ENCODE data around the gene TBX21. TPM values are rescaled to one million over a fixed set of nuclear protein-coding genes. Genes with fewer than 3 reads are reported as not detected.
A peak's percentile ranks its signal among the peaks of the same experiment; 100 is the strongest.

TBX21 gene
- total and polyA plus RNA-seq, 2 of the 4 experiments (the other 2 are of a cell fraction) = not detected

GRCh38 chr17:47705536-47706530, 27.2 kb upstream of the TBX21 start:
- Histone ChIP-seq H3K36me3 (ENCODE audit: control insufficient read depth, insufficient read depth, low read length) (peaks cover 14% of the 10 kb centered on the region; the same call in 1 of the 2 replicates), H3K56ac (ENCODE audit: extremely low read depth, insufficient read depth, low read length) (no peak overlapping the region), H4K20me1 (ENCODE audit: insufficient read depth, low read length) (peaks cover 10% of the 10 kb centered on the region), H2AFZ (replicated peaks; ENCODE audit: low read length, poor library complexity) (peak overlapping the region; percentile 5), H3K27me3 (ENCODE audit: control insufficient read depth, insufficient read depth, low read length) (no peaks in the 10 kb centered on the region), H2BK120ac (ENCODE audit: low read depth, low read length) (no peak overlapping the region), H2BK20ac (ENCODE audit: low read depth, low read length) (no peak overlapping the region), H3K27ac (ENCODE audit: insufficient read depth, low read length) (no peak overlapping the region), H3K18ac (ENCODE audit: low read depth, low read length) (no peak overlapping the region), H3K14ac (replicated peaks; ENCODE audit: low read depth, low read length) (no peak overlapping the region), H2BK5ac (ENCODE audit: low read depth, low read length, poor library complexity, severe bottlenecking) (no peak overlapping the region), H4K91ac (ENCODE audit: insufficient read depth, low read depth, low read length) (no peak overlapping the region), H4K5ac (ENCODE audit: low read depth, low read length) (no peak overlapping the region), H2BK15ac (ENCODE audit: low read depth, low read length) (no peak overlapping the region), H2AK5ac (ENCODE audit: low read depth, low read length) (no peak overlapping the region), H3K9me3 (ENCODE audit: control insufficient read depth, insufficient read depth, low read length) (no peaks in the 10 kb centered on the region), H3K4me3 (ENCODE audit: insufficient read depth, low read depth, low read length) (no peak overlapping the region), H2AK9ac (replicated peaks; ENCODE audit: low read depth, low read length, poor library complexity) (no peak overlapping the region), H4K8ac (ENCODE audit: low read depth in 2 of 2, low read length in 2 of 2) (no peak overlapping the region), H3K4me2 (ENCODE audit: low read depth, low read length) (no peak overlapping the region), H3K79me1 (ENCODE audit: low read depth in 1 of 2, low read length in 2 of 2) (no peaks in the 10 kb centered on the region), H3K9ac (ENCODE audit: low read depth, low read length) (no peak overlapping the region), H3K9me1 (ENCODE audit: insufficient read depth, low read length) (peaks cover 3% of the 10 kb centered on the region; the same call in 1 of the 2 replicates), H3K4ac (ENCODE audit: low read depth, low read length) (no peak overlapping the region), H3K23ac (ENCODE audit: low read depth, low read length) (no peak overlapping the region), H3K4me1 (ENCODE audit: control insufficient read depth, insufficient read depth, low read length) (0 out of 2 replicates have a peak, but pooled peaks cover 1% of the 10 kb centered on the region)
- TF ChIP-seq FOS (IDR thresholded peaks at IDR 0.05; ENCODE audit: low read depth, low read length) (no peak), CHD1 (IDR thresholded peaks at IDR 0.05; ENCODE audit: low read depth, low read length) (no peak), BHLHE40 (IDR thresholded peaks at IDR 0.05; ENCODE audit: low read depth, low read length) (no peak), CEBPB (IDR thresholded peaks at IDR 0.05; ENCODE audit: low read depth, low read length) (no peak), RCOR1 (IDR thresholded peaks at IDR 0.05; ENCODE audit: insufficient replicate concordance, low read length) (no peak)
- intact Hi-C loops (cut with micrococcal nuclease) (no loop called here), dilution Hi-C loops (cut with HindIII; ENCODE audit: low sequenced_read_pairs, unreplicated experiment) (no loop called here), in situ Hi-C loops (cut with MboI; ENCODE audit: low sequenced_read_pairs) (no loop called here)
- ChIA-PET POLR2A (ENCODE audit: unreplicated experiment) (no interaction called here), CTCF (interaction anchor here (1.5 kb wide), 1 partner anchor 12 kb away, joined by 8 read pairs; no protein-coding TSS in a partner anchor)
- 77% methylated on average over 3 of the region's 12 CpGs; no CpG with 5 or more reads in 1 of the 2 experiments for WGBS, 2 experiments (ENCODE audit: extremely low coverage in 2 of 2, insufficient read length in 1 of 2)
- DNase-seq (no peak), ATAC-seq (ENCODE audit: low read depth) (no peak)
- no TSS peak for BruUV-seq (replicated peaks)

All from IMR-90 (cell line).